Skin of body (tissue), 2 donors: ENCODE measurements around the gene EIF2B1. TPM values are rescaled to one million over a fixed set of nuclear protein-coding genes. Genes with fewer than 3 reads are reported as not detected.
"Not testable (repeated sequence)": the region's sequence is repeated elsewhere in the genome, so short reads cannot be mapped to it uniquely, and the experiment has no call there.

Experiments used
- DNase-seq: peaks from one replicate; lab custom pipeline; 2025; lab: John Stamatoyannopoulos, UW
- total RNA-seq: library from RNA; depleted of rRNA; stranded (reverse); fragments of >200 nt; gene quantifications from one replicate; pipeline ENCODE4 v1.2.3, GENCODE V29; 2014

The EIF2B1 gene
- total RNA-seq, 1 donor from 2014 or later = 28.3 TPM

- no peak for DNase-seq
These were observed 15.9 kb downstream of the EIF2B1 start for GRCh38 chr12:123617580-123617979.

DNA sequence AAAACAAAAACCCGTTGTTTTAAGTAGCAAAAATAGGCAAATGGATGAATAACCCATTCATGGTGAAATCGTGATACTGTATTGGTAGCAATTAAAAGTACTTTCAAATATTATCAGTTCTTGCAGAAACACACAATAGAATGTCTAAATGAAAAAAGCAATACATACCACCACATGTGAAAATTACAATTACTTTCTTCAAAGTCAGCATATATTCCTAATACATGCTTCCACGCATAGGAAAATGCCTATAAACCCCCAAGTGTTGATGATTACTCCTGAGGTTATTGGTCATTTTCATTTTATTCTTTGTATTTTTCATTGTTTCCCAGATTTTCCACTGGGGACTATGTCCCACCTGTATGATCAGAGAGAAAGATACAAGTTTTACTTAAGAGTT is 16.3 kb downstream of the EIF2B1 start:
- DNase-seq = no peak

- no peak for DNase-seq
These were observed 19.0 kb downstream of the EIF2B1 start for GRCh38 chr12:123614531-123614930.

DNA sequence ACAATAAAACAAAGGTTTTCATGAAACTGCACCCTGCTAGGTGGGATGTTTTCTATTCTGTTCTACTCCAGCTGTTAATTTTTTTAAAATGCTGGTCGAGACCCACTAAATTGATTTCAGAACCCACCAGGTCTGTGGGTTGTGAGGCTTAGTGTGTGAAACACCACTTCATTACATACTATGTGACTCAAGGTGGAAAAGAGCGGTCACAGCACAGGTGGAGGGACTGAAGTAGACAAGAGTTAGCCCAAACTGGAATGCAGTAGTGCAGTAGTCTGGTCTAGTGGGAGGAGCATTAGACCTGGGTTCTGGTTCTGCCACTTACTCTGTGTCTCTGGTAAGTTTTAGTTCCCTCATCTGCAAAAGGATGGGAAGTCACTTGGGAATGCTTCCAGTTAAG is 19.4 kb downstream of the EIF2B1 start:
- DNase-seq = no peak

- DNase-seq = no peak
These were observed 25.3 kb downstream of the EIF2B1 start for GRCh38 chr12:123608182-123608581.

- no peak for DNase-seq
These were observed 25.7 kb downstream of the EIF2B1 start for GRCh38 chr12:123607756-123608155.

DNA sequence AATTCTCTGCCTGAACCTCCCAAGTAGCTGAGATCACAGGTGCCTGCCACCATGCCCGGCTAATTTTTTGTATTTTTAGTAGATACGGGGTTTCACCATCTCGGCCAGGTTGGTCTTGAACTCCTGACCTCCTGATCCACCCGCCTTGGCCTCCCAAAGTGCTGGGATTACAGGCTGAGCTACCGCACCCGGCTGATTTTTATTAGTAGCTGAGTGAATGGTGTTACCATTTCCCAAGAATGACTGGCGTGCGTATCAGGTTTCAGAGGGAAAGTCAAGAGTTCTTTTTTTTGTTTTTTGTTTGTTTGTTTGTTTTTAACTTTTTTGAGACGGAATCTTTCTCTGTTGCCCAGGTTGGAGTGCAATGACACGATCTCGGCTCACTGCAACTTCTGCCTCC is 30.0 kb downstream of the EIF2B1 start:
- DNase-seq = not testable (repeated sequence)

GRCh38 chr12:123602651-123603195 is 30.8 kb downstream of the EIF2B1 start:
- no peak for DNase-seq

GRCh38 chr12:123601602-123602489 is 31.6 kb downstream of the EIF2B1 start, which contains the start of gene DDX55:
Gene DDX55 (plus strand): TSS chr12:123602099. CDS start chr12:123602149, 50 bp downstream.
- peak; percentile 88 for DNase-seq

- no peak for DNase-seq
These were observed 33.8 kb downstream of the EIF2B1 start for GRCh38 chr12:123599721-123600120.

DNA sequence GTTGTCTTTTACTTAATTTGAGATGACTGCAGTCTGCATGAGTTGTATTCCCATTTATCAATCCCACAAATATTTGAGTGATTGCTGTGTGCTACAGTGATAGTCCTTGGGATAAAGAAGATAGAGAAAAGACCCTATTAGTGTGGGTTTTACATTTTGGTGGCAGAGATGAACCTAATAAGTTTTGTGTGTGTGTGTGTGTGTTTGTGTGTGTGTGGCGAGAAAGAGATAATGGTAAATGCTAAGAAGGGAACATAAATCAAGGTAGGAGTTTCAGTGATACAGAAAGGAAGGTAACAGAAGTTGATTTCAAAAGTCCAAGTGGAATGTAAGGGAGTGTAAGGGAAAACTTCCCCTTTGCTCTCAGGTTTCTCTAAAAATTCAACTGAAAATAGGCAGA is 34.2 kb downstream of the EIF2B1 start:
- no peak for DNase-seq

DNA sequence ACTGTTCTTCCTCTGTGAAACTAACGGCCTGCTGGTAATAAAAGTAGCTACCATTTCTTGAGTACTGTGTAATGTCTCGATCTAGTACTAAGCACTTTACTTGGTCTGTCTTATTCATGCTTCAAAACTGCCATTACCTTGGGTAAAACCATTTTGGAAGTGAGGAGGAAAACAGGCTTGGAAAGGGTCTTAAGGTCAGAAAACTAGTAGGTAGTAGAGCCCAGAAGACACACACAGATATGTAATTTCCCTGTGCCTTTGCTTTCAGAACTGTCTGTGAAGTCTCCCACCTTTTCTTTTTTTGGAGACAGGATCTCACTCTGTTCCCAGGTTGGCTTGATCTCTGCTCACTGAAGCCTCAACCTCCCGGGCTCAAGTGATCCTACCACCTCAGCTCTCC is 35.0 kb downstream of the EIF2B1 start:
- DNase-seq = no peak

GRCh38 chr12:123597100-123597499 is 36.4 kb downstream of the EIF2B1 start:
- DNase-seq = no peak

DNA sequence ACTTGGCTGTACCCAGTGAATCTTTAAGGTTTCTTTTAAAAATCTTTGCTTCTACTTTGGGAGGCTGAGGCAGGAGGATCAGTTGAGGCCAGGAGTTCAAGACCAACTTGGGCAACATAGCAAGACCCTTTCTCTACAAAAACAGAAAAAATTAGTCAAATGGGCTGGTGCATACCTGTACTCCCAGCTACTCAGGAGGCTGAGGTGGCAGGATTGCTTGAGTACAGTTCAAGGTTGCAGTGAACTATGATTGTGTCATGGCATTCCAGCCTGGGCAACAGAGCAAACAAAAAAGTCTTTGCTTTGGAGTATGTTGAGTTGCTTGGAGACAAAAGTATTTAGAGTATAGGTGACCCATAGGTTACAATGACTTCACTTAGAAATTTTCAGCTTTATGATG is 37.8 kb downstream of the EIF2B1 start:
- no peak for DNase-seq

GRCh38 chr12:123591702-123592481 is 41.6 kb downstream of the EIF2B1 start:
- no peak for DNase-seq

DNA sequence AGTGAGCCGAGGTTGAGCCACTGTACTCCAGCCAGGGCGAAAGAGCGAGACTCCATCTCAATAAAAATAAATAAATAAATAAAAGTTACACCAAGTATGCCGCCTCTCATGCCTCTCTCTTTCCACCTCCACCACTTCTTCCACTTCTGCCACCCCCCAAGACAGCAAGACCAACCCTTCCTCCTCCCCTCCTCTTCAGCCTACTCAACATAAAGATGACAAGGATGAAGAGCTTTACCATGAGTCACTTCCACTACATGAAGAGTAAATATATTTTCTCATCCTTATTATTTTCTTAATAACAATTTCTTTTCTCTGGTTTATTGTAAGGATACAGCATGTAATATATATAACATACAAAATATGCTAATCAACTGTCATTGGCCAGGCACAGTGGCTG is 52.7 kb downstream of the EIF2B1 start:
- DNase-seq = no peak

- DNase-seq = not testable (repeated sequence)
These were observed 54.7 kb downstream of the EIF2B1 start for GRCh38 chr12:123578829-123579228.

DNA sequence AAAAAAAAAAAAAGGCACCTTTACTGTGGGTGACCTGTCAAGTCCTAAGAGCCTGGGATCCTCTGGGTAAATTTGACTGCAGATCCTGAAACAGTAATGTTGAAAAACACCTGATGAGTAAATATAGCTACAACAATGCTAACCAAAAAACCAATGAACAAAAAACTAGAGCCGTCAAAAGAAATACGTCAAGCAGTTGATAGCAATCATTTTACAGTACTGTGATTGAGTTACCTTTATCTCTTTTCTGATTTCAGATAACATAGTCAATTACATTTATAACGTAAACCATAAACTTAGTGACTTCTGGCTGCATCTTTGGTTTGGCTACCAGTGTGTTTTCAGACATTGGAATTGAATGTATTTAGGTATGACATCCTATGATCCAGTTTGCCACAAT is 55.2 kb downstream of the EIF2B1 start:
- no peak for DNase-seq

DNA sequence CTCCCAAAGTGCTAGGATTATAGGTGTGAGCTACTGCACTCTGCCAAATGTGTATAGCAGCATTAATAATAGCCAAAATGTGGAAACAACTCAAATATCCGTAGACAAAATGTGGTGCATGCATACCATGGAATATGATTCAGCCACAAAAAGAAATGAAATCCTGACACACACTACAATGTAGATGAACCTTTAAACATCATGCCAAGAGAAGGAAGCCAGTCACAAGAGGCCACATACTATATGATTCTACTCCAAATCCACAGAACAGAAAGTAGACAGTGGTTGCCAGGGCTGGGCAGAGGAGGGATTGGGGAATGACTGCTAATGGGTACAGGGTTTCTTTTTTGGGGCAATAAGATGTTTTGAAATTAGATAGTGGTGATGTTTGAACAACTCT is 56.9 kb downstream of the EIF2B1 start:
- no peak for DNase-seq

DNA sequence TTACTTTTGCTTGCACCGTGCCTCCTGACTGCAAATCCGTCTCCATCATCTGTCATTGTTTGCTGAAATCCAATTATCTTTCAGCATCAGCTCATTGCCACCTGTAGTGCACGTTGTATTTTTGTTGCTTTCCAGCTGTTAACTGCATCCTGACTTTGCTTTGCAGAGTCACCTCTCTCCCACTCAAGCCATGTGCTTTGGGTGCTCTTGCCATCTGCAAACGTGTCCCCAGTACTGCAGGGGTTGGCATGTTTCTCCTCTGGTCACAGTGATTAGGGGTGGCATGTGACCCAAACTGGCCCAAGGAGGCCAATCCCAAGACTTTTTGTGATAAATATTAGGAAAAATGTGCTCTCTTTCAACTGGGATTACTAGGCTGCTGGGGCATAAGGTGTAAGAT is 59.6 kb downstream of the EIF2B1 start:
- no peak for DNase-seq

DNA sequence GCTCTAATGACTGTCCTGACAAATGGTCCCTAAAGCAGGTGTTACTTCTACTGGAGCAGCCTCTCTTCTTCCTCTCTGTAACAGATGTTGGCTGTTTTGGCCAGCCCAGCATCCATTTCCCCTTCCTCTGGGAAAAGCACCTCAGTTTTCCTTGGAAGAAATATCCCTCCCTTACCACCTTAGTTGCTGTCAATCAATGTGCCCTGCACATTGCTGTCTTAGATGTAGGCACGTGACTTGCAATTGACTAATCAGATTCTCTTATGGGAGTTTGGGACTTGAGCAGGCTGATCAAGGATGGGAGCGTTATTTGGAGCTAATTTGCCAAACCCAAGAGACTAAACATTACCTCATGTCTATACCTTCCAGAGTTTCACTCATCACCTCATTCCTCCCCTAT is 61.1 kb downstream of the EIF2B1 start:
- DNase-seq = no peak

GRCh38 chr12:123571343-123571813 is 62.1 kb downstream of the EIF2B1 start:
- DNase-seq = no peak
